ENCODE data around the gene LDB2. TPM values are rescaled to one million over a fixed set of nuclear protein-coding genes. Genes with fewer than 3 reads are reported as not detected.

The LDB2 gene
- polyA plus RNA-seq, 3 donors, result 88.3 to 103 (median 88.5) TPM

DNA sequence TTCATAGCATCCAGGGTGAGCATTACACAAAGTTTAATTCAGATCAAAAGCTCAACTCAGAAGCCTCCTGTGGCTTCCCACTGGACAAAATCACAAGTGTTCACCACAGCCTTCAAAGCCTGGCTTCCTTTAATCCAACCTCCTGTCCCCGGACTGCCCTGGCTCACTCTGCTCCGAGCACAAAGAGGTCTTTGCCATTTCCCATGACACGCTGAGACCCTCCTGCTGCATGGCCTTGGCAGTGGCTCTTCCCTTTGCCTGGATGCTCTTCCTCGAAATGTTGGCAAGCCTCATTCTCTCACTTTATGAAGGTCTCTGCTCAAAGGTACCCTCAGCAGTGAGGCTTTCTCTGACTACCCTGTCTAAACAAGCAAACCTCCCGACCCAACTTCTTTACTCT is 41.0 kb downstream of the LDB2 start:
- DNase-seq (ENCODE audit: extremely low read depth in 1 of 11, low read depth in 9 of 11, low spot score in 4 of 11), result no peak

DNA sequence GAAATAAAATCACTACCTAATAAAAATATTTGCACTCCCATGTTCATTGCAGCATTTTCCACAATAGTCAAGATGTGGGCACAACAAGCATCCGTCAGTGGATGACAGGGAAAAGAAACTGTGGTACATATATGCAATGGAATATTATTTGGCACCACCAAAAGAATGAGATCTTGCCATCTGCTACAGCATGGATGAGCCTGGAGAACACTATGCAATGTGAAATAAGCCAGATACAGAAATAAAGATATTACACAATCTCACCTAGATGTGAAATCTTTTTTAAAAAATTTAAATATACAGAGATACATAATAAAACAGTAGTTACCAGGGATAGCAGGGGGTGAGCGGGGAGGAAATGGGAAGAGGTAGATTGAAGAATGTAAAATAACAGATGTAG is 44.8 kb downstream of the LDB2 start:
- DNase-seq (ENCODE audit: extremely low read depth in 1 of 11, low read depth in 9 of 11, low spot score in 4 of 11), result no peak

DNA sequence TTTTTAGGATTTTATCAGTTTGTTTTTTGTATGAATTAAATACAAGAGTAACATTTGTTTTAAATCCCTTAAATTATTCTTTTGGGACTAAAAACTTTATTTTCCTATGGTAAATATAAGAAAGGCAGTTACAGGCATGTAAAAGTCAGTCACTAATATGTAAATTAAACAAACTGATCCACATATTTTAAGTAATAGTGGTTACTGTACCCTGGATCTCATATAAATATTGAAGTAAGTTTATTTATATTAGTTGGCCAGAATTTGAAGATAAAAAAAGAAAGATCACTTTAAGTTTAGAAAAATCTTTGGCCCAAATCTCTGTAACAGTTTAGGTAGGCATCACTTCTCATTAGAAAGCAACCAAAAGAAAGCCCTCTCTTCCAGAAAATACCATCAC is 45.8 kb downstream of the LDB2 start:
- DNase-seq (ENCODE audit: extremely low read depth in 1 of 11, low read depth in 9 of 11, low spot score in 4 of 11), result no peak

DNA sequence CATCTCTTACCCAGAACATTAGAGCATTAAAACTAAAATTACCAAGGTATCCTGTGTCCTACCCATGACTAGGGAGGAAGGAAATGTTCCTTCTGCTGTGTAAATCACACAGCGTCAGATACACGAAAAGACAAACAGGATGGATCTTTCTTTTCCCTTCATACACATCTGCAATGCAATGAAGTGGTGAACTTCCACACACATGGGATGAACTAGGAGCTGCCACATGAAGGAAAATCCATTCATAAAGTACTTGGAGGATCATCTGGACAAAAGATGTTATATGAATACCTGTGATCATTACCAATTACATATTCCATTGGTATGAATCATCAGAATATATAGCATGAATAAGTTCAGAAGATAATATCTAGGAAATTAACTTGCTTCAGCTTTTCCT is 46.2 kb downstream of the LDB2 start:
- no peak for DNase-seq (ENCODE audit: extremely low read depth in 1 of 11, low read depth in 9 of 11, low spot score in 4 of 11)

DNA sequence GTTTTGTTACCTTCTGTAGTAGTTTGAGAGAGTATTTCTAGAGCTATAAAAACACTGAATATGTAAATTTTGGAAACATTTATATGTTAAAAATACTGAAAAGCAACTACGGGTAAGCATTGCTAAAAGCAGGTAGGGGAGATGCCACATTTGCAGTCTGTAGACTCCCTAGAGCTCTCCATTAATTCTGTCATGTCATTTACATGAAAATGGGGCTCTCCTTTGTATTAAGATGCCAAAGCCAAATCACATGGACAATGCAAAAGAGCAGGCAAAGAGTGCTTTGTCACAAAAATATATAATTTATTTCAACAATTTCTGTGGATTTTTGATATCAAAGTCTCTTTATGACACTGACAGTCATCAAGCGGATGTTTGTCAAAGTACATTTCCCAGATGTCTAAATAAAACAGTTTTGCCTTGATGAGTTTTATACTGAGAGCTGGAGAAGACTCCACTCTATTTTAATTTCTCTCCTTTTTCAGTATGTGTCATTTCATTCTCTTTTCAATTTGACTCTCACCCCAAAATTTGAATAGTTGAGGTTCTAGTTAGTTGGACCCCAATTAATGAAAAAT is 51.8 kb downstream of the LDB2 start:
- DNase-seq (ENCODE audit: extremely low read depth in 1 of 11, low read depth in 9 of 11, low spot score in 4 of 11), result no peak

GRCh38 chr4:16844816-16845586 is 53.4 kb downstream of the LDB2 start:
- DNase-seq (ENCODE audit: extremely low read depth in 1 of 11, low read depth in 9 of 11, low spot score in 4 of 11), result peak in 4 of 11 donors; percentile 29 to 56 (median 36)

- no peak for DNase-seq (ENCODE audit: extremely low read depth in 1 of 11, low read depth in 9 of 11, low spot score in 4 of 11)
Measured at GRCh38 chr4:16843831-16844508, 54.5 kb downstream of the LDB2 start.

GRCh38 chr4:16838226-16838875 is 60.1 kb downstream of the LDB2 start:
- no peak for DNase-seq (ENCODE audit: extremely low read depth in 1 of 11, low read depth in 9 of 11, low spot score in 4 of 11)

DNA sequence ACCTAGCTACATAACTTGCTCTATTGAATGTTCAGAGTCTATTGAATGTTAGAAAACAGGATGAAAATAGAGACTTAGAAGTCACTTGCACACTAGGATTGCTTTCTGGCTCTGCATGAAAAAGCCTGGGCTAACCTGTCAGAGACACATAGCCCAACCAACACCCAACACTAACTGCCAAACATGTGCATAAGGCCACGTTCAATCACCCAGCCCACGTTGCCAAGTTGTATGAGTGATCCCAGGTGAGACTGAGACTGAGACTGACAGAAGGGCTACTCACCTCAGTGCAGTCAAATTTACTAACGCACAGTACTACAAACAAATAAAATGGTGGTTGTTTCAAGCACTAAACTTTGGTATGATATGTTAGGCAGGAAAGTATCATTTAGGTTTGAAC is 61.0 kb downstream of the LDB2 start:
- DNase-seq (ENCODE audit: extremely low read depth in 1 of 11, low read depth in 9 of 11, low spot score in 4 of 11), result no peak

GRCh38 chr4:16836324-16836723 is 62.1 kb downstream of the LDB2 start:
- no peak for DNase-seq (ENCODE audit: extremely low read depth in 1 of 11, low read depth in 9 of 11, low spot score in 4 of 11)

DNA sequence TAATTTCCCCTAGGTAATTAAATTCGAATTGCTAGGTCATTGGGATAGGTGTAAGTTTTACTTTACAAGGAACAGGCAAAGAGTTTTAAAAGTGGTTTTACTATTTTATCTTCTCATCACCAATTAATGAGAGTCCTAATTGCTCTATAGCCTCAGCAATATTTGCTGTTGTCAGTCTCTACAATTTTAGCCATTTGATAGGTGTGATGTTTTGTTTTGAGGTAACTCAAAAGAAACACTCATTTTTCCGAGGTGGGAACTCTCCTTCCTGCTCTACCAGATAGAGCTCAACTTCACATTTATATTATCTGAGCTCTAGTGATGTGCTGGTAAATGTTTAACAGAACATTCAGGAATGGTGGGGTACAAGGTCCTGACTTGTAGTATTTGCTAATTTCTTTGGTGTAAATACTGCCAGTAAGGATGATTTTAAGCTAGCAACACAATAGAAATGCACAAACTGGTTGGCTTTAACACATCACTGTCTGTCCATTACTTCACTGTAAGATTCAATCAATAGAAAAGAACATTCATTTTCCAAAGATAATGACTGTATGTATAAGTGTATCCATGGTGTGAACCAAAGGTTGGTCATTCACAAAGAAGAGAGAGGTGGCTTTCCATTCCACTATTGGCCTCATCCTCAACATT is 62.7 kb downstream of the LDB2 start:
- DNase-seq (ENCODE audit: extremely low read depth in 1 of 11, low read depth in 9 of 11, low spot score in 4 of 11), result no peak

DNA sequence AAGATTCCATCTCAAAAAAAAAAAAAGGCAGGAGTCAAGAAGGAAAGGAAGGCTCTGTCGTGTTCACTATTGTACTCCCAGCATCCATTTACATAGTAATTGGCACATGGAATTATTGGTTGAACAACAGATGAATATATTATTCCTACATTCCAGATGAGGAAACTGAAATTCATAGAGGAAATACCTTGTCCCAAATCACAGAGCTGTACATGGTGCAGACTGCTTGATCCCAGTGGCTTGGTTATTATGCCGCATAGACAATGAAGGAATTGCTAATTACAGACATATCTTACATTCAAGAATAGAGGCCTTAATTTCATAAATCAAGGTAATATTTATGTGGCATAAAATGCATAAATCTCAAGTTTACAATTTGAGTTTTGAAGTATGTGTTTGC is 63.6 kb downstream of the LDB2 start:
- DNase-seq (ENCODE audit: extremely low read depth in 1 of 11, low read depth in 9 of 11, low spot score in 4 of 11), result no peak

DNA sequence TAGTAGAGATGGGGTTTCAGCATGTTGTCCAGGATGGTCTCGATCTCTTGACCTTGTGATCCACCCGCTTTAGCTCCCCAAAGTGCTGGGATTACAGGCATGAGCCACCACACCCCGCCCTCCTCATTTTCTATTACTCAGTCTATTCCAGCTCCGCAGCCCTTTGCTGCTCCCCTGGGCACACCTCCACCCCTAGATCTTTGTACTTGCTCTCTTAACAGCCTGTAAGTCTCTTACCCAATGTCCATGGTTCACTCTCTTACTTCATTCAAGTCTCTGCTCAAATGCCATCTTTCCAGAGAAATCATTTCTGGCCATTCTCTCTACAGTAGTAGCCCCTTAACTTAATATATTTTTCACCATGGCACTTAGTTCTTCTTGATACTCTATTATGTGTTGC is 64.7 kb downstream of the LDB2 start:
- DNase-seq (ENCODE audit: extremely low read depth in 1 of 11, low read depth in 9 of 11, low spot score in 4 of 11), result no peak

DNA sequence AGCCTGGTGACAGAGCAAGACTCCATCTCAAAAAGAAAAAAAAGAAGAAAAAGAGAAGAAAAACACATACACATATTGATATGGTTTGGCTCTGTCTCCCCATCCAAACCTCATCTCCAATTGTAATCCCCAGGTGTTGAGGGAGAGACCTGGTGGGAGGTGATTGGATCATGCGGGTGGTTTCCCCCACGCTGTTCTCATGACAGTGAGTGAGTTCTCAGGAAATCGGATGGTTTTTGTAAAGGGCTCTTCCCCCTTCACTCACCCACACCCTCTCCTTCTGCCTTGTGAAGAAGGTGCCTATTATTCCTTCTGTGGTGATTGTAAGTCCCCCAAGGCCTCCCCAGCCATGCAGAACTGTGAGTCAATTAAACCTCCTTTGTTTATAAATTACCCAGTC is 68.4 kb downstream of the LDB2 start:
- DNase-seq (ENCODE audit: extremely low read depth in 1 of 11, low read depth in 9 of 11, low spot score in 4 of 11), result no peak

- DNase-seq (ENCODE audit: extremely low read depth in 1 of 11, low read depth in 9 of 11, low spot score in 4 of 11), result no peak
Measured at GRCh38 chr4:16827794-16828724, 70.4 kb downstream of the LDB2 start.

DNA sequence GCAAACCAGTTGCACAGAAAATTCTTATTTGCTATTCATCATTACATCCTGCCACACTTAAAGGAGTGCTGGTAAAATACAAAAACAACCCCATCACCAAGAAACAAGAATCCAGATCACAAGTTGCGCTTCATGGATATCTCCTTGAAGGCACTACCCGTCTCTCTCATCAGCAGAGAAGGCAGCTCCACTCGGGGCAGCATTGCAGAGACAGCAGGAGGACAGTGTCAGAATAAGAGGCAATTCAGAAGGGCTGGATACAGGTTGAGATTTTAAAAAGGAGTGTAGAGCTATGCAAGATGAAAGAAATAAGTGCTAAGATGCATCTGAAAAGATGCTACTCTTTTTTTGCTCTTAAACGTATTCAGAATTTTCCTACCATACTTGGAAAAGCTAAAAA is 71.4 kb downstream of the LDB2 start:
- no peak for DNase-seq (ENCODE audit: extremely low read depth in 1 of 11, low read depth in 9 of 11, low spot score in 4 of 11)

DNA sequence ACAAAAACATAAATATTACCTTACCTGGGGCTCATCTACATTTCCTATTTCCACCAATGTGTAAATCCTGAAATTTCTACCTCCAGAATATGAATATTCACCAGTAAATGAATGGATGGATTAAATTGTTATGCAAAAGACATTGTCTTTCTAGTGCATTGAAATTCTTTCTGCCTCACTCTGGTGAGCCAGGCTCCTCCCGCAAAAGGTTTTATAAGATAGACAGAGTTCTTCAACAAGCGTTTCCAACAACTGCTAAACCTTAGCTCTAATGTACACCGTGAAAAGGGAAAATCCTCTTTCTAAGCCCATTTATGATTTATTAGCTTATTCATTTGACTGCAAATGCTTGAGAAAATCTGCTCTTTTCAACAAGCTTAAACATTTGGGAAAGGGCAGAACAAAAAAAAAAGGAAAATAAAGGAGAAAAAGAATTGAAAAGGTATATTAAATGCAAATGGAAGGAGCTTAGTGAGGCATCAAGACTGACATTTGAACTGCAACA is 72.0 kb downstream of the LDB2 start:
- DNase-seq (ENCODE audit: extremely low read depth in 1 of 11, low read depth in 9 of 11, low spot score in 4 of 11), result no peak

DNA sequence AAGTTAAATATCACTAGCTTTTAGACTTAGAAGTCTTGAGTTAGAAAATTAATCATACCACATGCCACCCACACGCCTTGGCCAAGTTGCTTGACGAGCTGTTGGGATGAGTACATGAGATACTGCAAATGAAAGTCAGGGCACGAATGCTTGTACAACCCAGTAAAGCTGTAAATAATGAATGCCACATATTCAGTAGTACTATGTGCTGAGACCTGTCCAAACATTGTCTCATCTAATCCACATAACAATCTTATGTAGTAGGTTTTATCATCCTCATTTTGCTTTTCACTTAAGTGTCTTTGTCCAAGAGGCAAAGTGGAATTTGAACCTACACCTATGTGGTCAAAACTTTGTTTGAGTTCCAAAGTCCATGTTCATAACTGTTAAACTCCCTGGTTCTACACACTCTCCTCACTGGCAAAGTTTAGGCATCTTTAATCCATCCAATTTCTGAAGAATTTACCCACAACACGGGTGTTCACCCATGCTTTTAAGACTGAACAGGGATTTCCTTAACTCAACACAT is 74.1 kb downstream of the LDB2 start:
- no peak for DNase-seq (ENCODE audit: extremely low read depth in 1 of 11, low read depth in 9 of 11, low spot score in 4 of 11)

Measured in renal cortex interstitium (tissue), 11 donors.